Measurements from ENCODE around the gene GUCA2B. TPM values are rescaled to one million over a fixed set of nuclear protein-coding genes. Genes with fewer than 3 reads are reported as not detected.

The GUCA2B gene
- not detected for total RNA-seq

DNA sequence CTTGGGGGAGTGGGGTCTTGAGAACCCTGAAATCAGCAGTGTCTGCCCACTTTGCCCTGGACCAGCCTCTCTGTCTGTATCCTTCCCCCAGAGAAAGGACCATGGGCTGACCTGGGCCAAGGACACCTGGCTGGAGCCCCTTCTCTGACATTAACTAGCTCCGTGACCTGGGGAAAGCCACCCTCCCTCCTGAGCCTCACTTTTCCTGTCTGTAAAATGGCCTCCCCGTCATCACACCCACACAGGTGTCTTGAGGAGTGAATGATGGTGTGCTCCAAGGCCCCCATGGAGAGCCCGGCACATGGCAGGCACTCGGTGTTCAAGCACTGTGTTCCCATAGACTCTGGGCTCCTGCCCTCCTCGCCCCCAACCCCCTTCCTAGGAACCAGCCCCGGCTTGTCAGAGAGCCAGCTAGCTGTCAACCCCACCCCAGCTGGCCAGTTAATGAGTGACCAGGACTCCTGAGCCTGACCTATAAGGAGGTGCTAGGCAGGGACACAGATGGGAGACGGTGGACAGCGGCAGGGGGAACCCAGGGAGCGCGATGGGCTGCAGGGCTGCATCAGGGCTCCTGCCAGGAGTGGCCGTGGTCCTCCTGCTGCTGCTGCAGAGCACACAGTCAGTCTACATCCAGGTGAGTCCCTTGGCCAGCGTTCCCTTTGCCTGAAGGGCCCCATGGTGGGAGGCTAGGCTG, at the start of gene GUCA2B:
GUCA2B (plus strand) TSS at position 504 of the 694 bp plus-strand sequence; CDS start at position 545, 41 bp downstream.
- no peak for ATAC-seq (replicated peaks in 1 of 2)
- Mint-ChIP-seq H3K4me3 (no peak within 1 kb of the TSS), H3K27ac (no peak within 1 kb of the TSS), H3K9me3 (no peaks in the 10 kb centered on the region), H3K27me3 (ENCODE audit: low read depth) (no peaks in the 10 kb centered on the region), H3K4me1 (ENCODE audit: low read depth) (peaks cover 8% of the 10 kb centered on the region), H3K36me3 (ENCODE audit: insufficient read depth in 2 of 2) (no peaks in the 10 kb centered on the region)
- DNase-seq, result no peak

DNA sequence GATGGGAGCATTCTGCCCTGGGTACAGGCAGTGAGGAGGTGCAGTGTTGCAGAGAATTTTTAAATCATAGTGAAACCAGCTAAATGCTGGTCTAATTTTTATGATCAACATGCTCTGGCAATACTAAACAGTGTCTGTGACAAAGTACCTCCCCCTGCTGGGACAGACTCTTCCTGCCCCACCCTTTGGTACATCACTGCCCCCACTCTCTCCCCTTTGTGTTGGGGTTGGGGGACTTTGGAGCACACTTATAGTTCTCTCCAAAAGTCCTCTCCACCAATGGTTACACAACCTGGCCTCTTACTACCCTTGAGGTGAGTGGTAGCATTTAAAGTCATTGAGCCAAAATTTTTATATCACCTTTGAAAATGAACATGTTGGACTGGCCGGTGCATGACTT, 48.2 kb upstream of the GUCA2B start:
- Mint-ChIP-seq H3K27me3 (ENCODE audit: low read depth) (peaks cover 24% of the 10 kb centered on the region), H3K4me1 (ENCODE audit: low read depth) (no peaks in the 10 kb centered on the region), H3K4me3 (no peak overlapping the region), H3K36me3 (ENCODE audit: insufficient read depth in 2 of 2) (no peaks in the 10 kb centered on the region), H3K27ac (no peak overlapping the region), H3K9me3 (no peaks in the 10 kb centered on the region)
- DNase-seq (no peak), ATAC-seq (replicated peaks in 1 of 2) (no peak)

DNA sequence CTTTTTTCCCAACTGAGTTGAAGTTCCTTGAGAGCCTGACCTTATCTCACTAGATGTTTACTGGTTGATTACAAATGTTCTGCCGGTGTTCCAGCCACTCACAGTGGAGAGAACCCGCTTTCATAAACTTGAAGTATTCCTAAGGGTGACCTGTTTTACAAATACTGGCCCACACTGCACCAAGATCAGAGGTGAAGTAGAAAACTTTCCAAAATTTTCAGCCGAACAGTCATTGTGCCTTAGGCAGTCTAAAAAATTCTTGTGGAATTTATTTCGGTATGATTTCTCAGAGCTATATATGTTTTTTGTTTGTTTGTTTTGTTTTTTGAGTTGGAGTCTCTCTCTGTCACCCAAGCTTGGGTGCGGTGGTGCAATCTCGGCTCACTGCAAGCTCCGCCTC, 44.9 kb upstream of the GUCA2B start:
- DNase-seq, result no peak
- Mint-ChIP-seq H3K27me3 (ENCODE audit: low read depth) (peaks cover 19% of the 10 kb centered on the region), H3K4me1 (ENCODE audit: low read depth) (no peaks in the 10 kb centered on the region), H3K36me3 (ENCODE audit: insufficient read depth in 2 of 2) (no peaks in the 10 kb centered on the region), H3K27ac (no peak overlapping the region), H3K9me3 (no peaks in the 10 kb centered on the region), H3K4me3 (no peak overlapping the region)
- no peak for ATAC-seq (replicated peaks in 1 of 2)

DNA sequence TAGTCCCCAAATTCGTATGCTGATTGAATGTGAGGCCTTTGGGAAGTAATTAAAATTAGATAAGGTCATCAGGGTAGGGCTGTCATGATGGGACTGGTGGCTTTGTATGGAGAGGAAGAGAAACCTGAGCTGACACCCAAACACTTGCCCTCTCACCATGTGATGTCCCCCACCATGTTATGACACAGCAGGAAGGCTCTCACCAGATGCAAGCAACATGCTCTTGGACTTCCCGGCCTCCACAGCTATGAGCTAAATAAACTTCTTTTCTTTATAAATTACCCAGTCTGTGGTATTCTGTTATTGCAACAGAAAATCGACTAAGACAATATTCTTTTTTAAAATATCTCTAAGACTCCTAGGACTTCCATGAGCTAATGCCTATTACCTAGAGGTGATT, 43.6 kb upstream of the GUCA2B start:
- Mint-ChIP-seq H3K36me3 (ENCODE audit: insufficient read depth in 2 of 2) (no peaks in the 10 kb centered on the region), H3K27me3 (ENCODE audit: low read depth) (peaks cover 16% of the 10 kb centered on the region), H3K4me1 (ENCODE audit: low read depth) (no peaks in the 10 kb centered on the region), H3K9me3 (no peaks in the 10 kb centered on the region), H3K4me3 (no peak overlapping the region), H3K27ac (no peak overlapping the region)
- ATAC-seq (replicated peaks in 1 of 2) (no peak), DNase-seq (no peak)

DNA sequence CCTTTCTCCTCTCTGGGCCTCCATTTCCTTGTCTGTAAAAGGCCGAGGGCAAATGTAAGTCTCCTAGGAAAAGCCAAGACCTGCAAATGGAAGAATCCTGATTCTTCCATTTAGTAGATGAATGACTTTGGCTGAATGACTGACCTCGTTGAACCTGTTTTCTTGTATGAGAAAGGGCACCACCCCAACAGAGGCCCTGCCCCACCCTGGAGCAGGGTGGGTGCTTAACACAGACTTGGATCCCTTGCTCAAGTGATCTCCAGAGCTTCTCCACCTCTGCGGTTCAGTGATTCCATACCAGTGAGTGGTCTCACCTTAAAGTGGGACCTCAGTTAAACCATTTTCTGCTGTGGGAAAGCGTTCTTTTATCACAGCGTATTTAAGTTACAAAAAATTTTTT, 39.0 kb upstream of the GUCA2B start:
- ATAC-seq (replicated peaks in 1 of 2) (no peak), DNase-seq (no peak)
- Mint-ChIP-seq H3K9me3 (no peaks in the 10 kb centered on the region), H3K4me1 (ENCODE audit: low read depth) (no peaks in the 10 kb centered on the region), H3K27me3 (ENCODE audit: low read depth) (peaks cover 27% of the 10 kb centered on the region), H3K27ac (no peak overlapping the region), H3K4me3 (no peak overlapping the region), H3K36me3 (ENCODE audit: insufficient read depth in 2 of 2) (no peaks in the 10 kb centered on the region)

DNA sequence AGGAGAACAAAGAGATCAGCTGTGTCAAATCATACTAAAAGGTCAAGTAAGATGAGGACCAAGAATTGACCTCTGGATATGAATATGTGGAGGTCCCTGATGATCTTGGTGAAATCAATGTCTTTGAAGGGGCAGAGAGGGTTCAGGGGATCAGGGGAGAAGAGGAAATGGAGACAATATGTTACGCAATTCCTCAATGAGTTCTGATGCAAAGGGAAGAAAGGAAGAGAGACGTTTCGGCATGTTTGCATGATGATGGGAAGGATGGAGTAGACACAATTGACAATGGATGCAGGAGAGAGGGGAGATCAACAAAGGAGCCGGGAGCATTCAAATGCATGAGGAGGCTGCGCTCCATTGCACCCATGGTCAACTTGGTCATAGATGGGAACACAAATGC, 36.0 kb upstream of the GUCA2B start:
- ATAC-seq (replicated peaks in 1 of 2), result no peak
- H3K4me3 Mint-ChIP-seq, result no peak overlapping the region
- peaks cover 22% of the 10 kb centered on the region for H3K27me3 Mint-ChIP-seq (ENCODE audit: low read depth)
- H3K27ac Mint-ChIP-seq, result no peak overlapping the region
- H3K9me3 Mint-ChIP-seq, result no peaks in the 10 kb centered on the region
- no peak for DNase-seq
- H3K4me1 Mint-ChIP-seq (ENCODE audit: low read depth), result no peaks in the 10 kb centered on the region
- peaks cover 0 to 2% of the 10 kb centered on the region in 2 donors for H3K36me3 Mint-ChIP-seq (ENCODE audit: insufficient read depth in 2 of 2)

DNA sequence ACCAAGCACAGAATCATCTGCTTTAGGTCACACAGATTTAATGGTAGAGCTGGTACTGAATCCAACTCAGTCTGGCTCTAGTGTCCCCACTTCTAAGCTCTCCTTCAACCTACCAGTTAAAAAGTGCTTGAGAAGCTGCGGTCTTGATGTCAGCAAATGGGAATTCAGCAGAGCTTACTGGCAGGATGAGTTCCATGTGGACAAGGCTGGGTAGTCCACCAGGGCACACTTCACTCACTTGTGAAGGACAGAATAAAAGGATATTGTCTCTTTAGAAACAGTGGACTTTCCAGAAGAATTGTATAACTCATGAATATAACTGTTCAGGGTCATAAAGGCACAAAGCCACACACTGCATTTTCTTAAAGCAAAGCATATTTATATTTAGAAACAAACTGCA, 35.1 kb upstream of the GUCA2B start:
- H3K27me3 Mint-ChIP-seq (ENCODE audit: low read depth), result peaks cover 16% of the 10 kb centered on the region
- no peak for DNase-seq
- no peaks in the 10 kb centered on the region for H3K9me3 Mint-ChIP-seq
- H3K4me3 Mint-ChIP-seq, result no peak overlapping the region
- no peaks in the 10 kb centered on the region for H3K4me1 Mint-ChIP-seq (ENCODE audit: low read depth)
- H3K27ac Mint-ChIP-seq, result no peak overlapping the region
- peaks cover 0 to 2% of the 10 kb centered on the region in 2 donors for H3K36me3 Mint-ChIP-seq (ENCODE audit: insufficient read depth in 2 of 2)
- ATAC-seq (replicated peaks in 1 of 2), result no peak

DNA sequence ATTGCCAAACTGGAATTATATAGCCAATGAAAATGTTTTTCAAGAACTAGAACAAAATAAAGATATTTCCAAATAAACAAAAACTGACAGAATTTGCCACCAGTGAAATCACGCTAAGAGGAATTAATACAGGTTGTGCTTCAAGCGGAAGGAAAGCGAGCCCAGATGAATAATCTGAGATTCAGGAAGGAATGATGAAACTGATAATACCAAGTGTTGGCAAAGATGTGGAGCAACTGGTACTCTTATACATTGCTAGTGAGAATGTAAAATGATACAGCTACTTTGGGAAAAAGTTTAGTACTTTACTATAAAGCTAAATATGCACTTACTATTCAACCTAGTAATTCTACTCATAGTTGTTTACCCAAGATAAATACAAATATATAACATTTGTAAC, 30.8 kb upstream of the GUCA2B start:
- Mint-ChIP-seq H3K27ac (no peak overlapping the region), H3K4me3 (no peak overlapping the region), H3K27me3 (ENCODE audit: low read depth) (peaks cover 13% of the 10 kb centered on the region), H3K9me3 (no peaks in the 10 kb centered on the region), H3K4me1 (ENCODE audit: low read depth) (no peaks in the 10 kb centered on the region), H3K36me3 (ENCODE audit: insufficient read depth in 2 of 2) (peaks cover 0 to 2% of the 10 kb centered on the region in 2 donors)
- ATAC-seq (replicated peaks in 1 of 2) (no peak), DNase-seq (no peak)

DNA sequence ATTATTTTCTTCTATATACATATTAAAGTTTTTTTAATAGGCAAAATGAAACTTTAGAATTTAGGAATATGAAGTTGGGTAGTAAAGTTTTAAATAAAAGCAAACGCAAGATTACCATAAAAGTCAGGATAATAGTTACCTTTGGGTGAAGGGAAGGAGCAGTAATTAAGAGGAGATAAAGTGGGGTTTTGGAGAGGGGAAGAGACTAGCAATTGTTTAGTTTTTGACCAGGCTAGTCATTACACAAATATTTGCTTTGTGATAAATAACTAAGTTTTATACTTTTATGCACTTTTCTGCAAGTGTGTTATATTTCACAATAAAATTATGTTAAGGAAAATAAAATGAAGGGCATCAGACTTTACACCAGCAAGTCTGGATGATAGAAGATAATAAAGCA, 27.7 kb upstream of the GUCA2B start:
- Mint-ChIP-seq H3K27ac (no peak overlapping the region), H3K27me3 (ENCODE audit: low read depth) (peaks cover 18% of the 10 kb centered on the region), H3K36me3 (ENCODE audit: insufficient read depth in 2 of 2) (peaks cover 0 to 2% of the 10 kb centered on the region in 2 donors), H3K9me3 (no peaks in the 10 kb centered on the region), H3K4me1 (ENCODE audit: low read depth) (no peaks in the 10 kb centered on the region), H3K4me3 (no peak overlapping the region)
- no peak for DNase-seq
- ATAC-seq (replicated peaks in 1 of 2), result no peak

DNA sequence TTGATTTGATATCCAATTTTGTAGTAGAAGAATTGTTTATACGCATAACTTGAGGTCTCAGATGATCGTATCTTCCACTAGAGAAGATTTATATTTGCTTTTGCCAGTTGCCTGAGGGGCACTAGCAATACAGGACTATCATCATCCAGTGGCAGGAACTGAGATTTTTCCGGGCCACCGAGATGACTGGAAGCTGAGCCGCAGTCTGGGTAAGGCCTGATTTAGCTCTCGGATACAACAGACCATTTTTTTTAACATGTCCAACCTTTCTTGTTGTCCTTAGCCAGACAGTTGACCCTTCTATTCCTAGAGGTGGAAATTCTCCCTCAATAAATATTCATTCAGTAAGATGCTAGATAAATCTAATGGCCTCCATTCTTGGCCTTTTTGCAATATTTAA, 25.4 kb upstream of the GUCA2B start:
- DNase-seq, result no peak
- H3K36me3 Mint-ChIP-seq (ENCODE audit: insufficient read depth in 2 of 2), result no peaks in the 10 kb centered on the region
- no peak overlapping the region for H3K4me3 Mint-ChIP-seq
- H3K27ac Mint-ChIP-seq, result no peak overlapping the region
- H3K27me3 Mint-ChIP-seq (ENCODE audit: low read depth), result peaks cover 18% of the 10 kb centered on the region
- no peaks in the 10 kb centered on the region for H3K4me1 Mint-ChIP-seq (ENCODE audit: low read depth)
- ATAC-seq (replicated peaks in 1 of 2), result no peak
- H3K9me3 Mint-ChIP-seq, result no peaks in the 10 kb centered on the region

DNA sequence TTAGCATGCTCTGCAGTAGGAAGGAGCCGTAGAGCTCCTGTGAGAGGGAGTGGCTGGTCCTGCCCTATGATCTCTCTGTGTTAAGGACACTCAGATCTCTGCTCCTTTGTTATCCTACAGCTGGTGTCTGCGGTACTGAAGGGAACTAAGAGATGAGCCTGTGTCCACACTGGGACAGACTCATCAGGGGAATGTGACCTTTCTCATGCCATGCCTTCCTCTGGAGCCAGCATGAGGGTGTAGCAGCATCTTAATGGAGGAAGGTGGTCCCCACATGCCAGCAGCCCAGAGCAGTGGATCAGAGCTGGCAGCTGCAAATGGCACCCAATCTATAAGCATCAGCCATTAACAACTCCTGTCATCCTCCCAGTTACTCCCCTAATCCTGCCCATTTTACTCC, 24.7 kb upstream of the GUCA2B start:
- Mint-ChIP-seq H3K9me3 (no peaks in the 10 kb centered on the region), H3K27ac (no peak overlapping the region), H3K4me1 (ENCODE audit: low read depth) (no peaks in the 10 kb centered on the region), H3K4me3 (no peak overlapping the region), H3K27me3 (ENCODE audit: low read depth) (peaks cover 18% of the 10 kb centered on the region), H3K36me3 (ENCODE audit: insufficient read depth in 2 of 2) (no peaks in the 10 kb centered on the region)
- DNase-seq, result no peak
- no peak for ATAC-seq (replicated peaks in 1 of 2)

DNA sequence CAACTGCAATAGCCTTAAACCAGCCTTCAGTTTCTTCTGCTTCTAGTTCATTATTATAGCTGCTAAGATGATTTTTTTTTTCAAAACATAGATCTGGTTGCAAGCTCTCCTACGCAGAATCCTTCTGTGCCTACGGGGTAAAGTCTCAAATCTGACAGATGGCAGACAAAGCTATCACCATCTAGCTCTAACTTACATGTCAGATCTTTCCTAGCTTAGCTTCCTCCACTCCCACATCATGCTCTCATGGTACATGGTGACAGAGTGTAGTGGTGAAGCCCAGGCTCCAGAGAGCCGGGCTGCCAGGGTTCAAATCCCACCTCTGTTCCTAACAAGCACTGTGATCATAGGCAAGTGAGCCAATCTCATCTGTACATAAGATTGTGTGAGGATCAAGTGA, 24.2 kb upstream of the GUCA2B start:
- Mint-ChIP-seq H3K27me3 (ENCODE audit: low read depth) (peaks cover 18% of the 10 kb centered on the region), H3K4me1 (ENCODE audit: low read depth) (no peaks in the 10 kb centered on the region), H3K27ac (no peak overlapping the region), H3K36me3 (ENCODE audit: insufficient read depth in 2 of 2) (no peaks in the 10 kb centered on the region), H3K9me3 (no peaks in the 10 kb centered on the region), H3K4me3 (no peak overlapping the region)
- ATAC-seq (replicated peaks in 1 of 2) (no peak), DNase-seq (no peak)

DNA sequence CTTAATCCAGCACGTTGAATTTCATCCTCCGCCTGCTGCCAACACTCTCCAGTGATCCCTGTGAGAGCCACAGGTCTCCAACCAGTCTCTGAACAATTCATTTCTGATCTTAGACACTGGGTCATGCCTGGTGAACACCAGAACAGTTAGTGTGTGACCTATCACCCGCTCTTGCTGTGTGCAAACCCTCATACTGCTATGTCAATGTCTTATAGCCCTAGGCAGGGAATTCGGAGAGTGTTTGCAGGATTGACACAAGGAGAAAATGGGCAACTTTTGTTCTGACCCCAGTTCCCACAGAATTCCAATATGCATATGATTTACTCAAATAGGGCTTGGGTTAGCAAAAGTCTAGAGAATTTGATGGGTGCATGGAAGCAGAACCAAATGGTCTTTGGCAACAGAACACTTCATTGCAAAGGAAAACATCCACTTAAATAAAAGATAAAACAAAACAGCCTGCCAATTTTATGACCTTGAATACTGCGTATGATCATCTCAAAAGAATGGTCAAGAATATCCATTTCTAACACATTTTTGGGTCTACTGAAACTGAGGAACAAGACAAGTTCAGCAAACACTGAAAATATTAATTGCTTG, 23.0 kb upstream of the GUCA2B start:
- no peak overlapping the region for H3K4me3 Mint-ChIP-seq
- H3K4me1 Mint-ChIP-seq (ENCODE audit: low read depth), result no peaks in the 10 kb centered on the region
- no peak for ATAC-seq (replicated peaks in 1 of 2)
- peaks cover 18% of the 10 kb centered on the region for H3K27me3 Mint-ChIP-seq (ENCODE audit: low read depth)
- H3K27ac Mint-ChIP-seq, result no peak overlapping the region
- no peak for DNase-seq
- no peaks in the 10 kb centered on the region for H3K9me3 Mint-ChIP-seq
- no peaks in the 10 kb centered on the region for H3K36me3 Mint-ChIP-seq (ENCODE audit: insufficient read depth in 2 of 2)

DNA sequence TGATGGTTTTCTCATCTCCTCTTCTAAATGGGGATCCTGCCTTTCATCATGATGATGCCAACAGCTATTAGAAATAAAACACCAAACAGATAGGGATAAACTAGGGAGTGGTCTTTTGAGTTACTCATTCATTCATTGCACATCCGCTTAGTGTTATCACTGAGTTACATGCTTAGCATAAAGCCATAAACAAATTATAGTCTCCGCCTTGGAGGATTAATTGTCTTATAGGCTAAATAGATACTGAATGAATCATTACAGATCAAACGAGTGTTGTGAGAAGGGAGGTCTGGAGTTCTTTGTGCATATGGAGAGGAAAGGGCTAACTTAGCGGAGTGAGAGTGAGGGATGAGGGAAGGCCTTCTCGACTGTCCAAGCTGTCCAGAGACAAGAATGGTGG, 19.8 kb upstream of the GUCA2B start:
- Mint-ChIP-seq H3K4me3 (no peak overlapping the region), H3K27me3 (ENCODE audit: low read depth) (peaks cover 26% of the 10 kb centered on the region), H3K27ac (no peak overlapping the region), H3K9me3 (no peaks in the 10 kb centered on the region), H3K4me1 (ENCODE audit: low read depth) (no peaks in the 10 kb centered on the region), H3K36me3 (ENCODE audit: insufficient read depth in 2 of 2) (no peaks in the 10 kb centered on the region)
- DNase-seq (no peak), ATAC-seq (replicated peaks in 1 of 2) (no peak)

All from activated T-cell treated with anti-CD3 and anti-CD28 coated beads, Interleukin-2, amount 50 U/mL, for 72 hours (primary cell).